GM19468 (cell line): ENCODE data around the gene ADAP1.
A peak's percentile ranks its signal among the peaks of the same experiment; 100 is the strongest.
"Not testable (repeated sequence)": the region's sequence is repeated elsewhere in the genome, so short reads cannot be mapped to it uniquely, and the experiment has no call there.

Source experiments
- ATAC-seq: cut with Tn5 transposase; IDR thresholded peaks from one replicate; pipeline ENCODE4 v1.9.1; 2021; ENCODE audit warnings: mild to moderate bottlenecking, moderate library complexity, moderate number of reproducible peaks; ENCODE audit not compliant: unreplicated experiment; ENCODE audit errors: extremely low read depth

Gene ADAP1

DNA sequence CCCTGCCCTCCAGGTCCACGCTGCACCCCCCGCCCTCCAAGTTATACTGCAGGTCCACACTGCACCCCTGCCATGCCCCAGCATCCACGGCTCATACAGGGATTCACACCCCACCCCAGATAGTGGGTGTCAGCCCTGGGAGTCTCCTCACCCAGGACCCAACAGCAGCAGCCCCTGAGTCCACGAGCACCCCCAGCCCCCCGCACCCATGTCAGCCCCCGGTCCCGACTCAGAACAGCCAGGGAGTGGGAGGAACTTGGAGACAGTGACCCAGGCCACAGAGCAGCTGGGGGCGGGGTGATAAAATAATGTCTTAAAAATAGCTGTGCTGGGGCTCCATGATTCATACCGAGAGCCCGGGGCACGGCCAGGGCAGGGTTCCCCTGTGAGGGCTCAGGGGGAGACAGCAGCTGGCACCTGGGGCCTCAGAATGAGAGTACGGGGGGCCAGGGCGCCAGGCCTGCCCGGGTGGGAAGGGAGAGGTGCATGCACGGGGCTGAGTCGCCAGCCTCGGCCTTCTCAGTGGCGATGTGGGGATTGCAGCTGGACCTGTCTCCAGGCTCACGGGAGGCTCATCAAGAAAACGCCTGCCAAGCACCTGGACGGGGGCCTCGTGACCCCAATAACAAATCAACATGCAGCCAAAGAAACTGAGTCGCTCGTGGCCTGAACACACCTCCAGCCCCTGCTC is 29.8 kb downstream of the ADAP1 start:
- peak; percentile 13 for ATAC-seq

DNA sequence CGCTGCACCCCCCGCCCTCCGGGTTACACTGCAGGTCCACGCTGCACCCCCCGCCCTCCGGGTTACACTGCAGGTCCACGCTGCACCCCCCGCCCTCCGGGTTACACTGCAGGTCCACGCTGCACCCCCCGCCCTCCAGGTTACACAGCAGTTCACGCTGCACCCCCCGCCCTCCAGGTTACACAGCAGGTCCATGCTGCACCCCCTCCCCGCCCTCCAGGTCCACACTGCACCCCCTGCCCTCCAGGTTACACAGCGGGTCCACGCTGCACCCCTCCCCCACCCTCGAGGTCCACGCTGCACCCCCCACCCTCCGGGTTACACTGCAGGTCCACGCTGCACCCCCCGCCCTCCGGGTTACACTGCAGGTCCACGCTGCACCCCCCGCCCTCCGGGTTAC is 30.4 kb downstream of the ADAP1 start:
- not testable (repeated sequence) for ATAC-seq

- peak; percentile 64 for ATAC-seq
These were observed 31.1 kb downstream of the ADAP1 start for GRCh38 chr7:923108-924041.

- no peak for ATAC-seq
These were observed 32.0 kb downstream of the ADAP1 start for GRCh38 chr7:922334-923107.

DNA sequence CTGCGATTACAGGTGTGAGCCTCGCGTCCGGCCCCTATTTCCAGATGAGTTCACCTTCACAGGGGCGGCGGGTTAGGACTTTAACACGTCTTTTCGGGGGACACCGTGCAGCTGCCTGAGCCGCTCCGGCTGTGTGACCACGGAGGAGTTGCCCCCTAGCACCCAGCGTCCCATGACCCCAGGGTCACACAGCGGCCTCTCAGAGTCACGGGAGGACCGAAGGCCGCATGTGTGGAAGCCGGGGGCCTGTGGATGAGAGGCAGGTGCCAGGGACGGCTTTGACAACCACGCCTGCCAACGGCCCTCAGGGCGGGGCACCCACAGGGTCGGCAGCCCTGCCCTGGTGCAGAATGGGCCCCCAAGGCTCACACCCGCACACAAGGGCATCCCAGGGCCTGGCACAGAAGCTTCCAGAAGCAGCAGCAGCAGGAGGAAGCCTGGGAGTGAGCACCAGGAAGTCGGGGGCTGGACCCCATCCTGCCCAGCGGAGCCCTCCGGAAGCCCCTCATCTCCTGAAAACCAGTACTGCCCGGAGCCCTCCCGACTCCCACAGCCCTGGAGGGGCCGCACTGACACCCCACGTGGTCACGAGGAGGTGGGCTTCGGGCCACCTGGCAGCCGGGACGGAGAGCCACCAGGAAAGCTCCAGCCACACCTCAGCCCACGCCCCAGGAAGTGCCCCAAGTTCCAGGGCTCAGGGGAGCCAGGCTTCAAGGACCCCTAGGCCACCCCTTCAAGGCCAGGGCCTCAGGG is 32.7 kb downstream of the ADAP1 start:
- ATAC-seq, result no peak

GRCh38 chr7:921071-921461 is 33.4 kb downstream of the ADAP1 start:
- no peak for ATAC-seq

DNA sequence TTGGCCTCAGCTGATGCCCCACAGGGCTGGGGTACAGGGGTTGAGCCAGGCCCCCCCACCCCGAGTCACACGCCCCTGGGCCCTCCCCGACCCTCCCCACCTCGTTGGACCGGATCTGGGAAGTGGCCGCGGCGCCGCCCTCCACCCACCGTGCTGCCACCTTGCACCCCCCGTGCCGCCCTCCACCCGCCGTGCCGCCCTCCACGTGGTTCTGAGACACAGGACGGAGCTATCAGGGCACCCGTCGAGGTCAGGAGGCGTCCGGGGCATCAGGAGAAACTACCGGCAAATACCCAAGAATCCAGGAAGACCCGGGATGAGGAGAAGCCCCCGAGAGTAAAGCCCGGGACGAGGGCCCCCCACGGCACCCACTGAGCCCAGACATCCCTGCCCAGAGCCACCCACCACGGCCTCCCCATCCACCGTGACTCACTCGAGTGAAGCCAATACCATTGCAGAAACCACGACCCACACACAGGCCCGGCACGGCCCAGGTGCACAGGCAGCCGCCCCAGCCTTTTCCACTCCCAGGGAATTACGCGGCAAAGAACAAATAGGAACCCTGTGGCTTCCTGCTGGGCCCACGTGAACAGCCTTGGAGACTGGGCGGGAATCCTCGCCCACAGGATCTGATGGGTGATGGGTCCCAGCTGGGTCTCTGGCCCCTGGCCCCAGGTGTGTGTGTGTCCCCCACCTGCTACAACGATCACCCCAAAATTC is 34.0 kb downstream of the ADAP1 start:
- ATAC-seq, result no peak

DNA sequence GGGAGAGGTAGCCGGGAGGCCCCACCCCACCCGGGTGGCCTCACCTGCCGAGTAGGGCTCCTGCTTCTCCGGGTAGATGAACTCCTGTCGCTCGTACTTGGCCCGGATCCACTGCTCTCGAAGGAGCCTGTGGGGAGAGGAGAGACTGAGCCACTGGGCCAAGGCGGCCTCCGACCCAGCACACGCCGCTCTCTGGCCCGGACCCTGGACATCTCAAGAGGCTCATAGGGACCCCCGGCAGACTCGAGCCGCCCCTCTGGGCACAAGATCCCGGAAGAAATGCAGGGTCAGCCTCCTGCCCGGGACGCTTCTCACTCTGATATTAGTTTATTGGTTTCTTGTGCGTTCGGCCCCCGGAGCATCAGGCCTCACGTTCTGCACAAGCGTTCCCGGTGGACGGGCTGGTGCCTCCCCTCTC is 34.5 kb downstream of the ADAP1 start:
- no peak for ATAC-seq

DNA sequence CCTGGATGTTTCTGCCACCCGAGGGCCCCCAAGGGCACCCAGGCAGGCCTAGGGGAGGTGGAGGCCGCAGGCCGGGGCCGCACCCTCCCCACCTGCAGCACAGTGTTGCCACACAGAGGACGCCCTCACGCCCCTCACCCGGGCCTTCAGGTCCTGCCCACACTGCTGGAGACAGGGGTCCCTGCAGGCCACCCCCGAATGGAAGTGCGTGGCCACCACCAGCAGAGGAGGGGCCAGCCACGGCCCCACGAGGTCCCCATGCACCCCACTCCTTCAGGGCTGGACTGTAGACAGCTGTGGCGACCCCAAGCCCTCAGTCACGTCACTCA is 35.4 kb downstream of the ADAP1 start:
- ATAC-seq, result no peak

DNA sequence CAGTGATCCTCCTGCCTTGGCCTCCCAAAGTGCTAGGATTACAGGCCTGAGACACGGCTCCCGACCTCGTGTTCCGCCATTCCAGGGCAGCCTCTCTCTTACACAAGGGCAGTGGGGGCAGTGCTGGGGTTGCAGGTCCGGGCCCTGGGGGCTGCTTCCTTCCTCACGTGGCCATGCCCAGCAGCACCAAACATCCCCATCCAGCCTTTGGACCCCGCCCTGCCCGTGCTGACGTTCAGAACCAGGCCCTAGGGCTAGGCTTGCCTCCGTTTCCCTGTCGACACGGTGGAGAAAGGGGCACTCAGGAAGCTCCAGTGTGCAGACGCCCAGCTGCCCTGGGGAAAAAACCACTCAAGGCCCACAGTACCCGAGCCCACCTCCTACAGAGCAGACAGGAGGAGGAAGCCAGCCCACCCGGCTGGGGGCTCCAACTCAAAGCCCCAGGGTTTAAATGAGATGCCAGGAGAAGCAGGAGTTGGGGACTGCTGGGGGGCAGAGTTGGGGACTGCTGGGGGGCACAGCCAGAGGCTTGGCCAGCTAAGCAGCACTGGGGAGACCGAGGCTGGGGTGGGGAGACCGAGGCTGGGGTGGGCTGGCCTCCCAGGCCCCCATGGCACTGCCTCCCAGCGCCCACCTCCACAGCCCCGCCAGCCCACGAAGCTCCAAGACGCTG is 35.9 kb downstream of the ADAP1 start:
- ATAC-seq, result no peak

- ATAC-seq, result no peak
These were observed 36.4 kb downstream of the ADAP1 start for GRCh38 chr7:918118-918425.

DNA sequence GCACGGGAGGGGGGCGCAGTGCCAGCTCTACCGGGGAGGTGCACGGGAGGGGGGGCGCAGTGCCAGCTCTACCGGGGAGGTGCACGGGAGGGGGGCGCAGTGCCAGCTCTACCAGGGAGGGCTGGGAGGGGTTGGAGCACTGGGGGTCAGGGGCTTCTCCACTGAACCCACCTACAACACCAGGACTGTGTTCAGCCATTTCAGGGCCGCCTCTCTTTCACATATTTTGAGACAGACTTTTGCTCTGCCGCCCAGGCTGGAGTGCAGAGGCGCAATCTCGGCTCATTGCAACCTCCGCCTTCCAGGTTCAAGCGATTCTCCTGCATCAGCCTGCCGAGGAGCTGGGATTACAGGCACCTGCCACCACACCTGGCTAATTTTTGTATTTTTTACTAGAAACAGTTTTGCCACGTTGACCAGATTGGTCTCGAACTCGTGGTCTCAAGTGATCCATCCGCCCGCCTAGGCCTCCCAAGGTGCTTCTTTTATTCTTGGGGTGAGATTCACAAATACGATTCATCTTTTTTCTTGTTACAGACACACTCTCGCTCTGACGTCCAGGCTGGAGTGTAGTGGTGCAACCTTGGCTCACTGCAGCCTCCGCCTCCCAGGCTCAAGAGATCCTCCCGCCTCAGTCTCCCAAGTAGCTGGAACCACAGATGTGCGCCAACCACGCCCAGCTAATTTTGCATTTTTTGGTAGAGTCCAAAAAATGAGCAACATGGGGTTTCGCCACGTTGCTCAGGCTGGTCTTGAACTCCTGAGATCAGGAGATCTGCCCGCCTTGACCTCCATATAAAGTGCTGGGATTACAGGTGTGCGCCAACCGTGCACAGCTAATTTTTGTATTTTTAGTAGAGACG is 37.0 kb downstream of the ADAP1 start:
- no peak for ATAC-seq

GRCh38 chr7:916291-916941 is 38.1 kb downstream of the ADAP1 start:
- no peak for ATAC-seq

DNA sequence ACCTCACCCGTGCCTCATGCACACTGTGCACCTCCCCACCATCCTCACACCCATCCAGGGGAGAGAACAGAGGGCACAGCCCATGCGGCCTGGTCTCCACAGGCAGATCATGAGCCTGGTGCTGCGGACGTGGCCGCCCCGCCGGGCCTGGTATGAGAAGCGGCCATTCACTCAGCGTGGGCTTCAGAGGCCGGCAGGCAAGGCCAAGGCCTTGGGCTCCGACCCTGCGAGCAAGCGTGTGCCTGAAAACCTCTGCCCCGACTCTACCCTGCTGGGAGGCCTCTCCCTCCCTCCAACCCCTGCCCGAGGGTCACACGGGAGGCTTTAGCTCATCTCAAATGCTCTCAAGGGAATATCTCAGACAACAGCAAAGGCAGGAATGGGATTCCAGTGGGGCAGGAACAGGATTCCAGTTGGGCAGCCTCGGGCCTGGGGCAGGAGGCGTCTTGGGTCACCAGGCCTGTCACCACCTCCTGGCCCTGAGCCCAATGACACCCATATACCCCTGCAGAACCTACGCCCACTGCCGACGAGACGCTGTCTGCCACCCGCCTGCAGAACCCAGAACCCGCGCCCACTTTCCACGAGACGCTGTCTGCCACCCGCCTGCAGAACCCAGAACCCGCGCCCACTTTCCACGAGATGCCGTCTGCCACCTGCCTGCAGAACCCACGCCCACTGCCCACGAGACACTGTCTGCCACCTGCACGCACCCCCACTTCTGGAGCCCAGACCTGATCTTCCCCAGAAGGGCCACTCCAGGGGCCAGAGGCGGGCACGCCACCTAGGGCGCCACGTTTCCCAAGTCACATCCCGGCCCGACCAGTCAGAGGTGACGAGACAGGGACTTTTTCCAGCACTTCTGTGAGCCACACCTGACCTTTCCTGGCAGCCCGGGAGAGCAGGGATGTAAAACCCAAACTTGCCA is 38.9 kb downstream of the ADAP1 start:
- no peak for ATAC-seq

GRCh38 chr7:914521-915194 is 39.8 kb downstream of the ADAP1 start:
- ATAC-seq, result no peak
